Osteocyte (in vitro differentiated cells): ENCODE measurements around the gene TGFB3. TPM values are rescaled to one million over a fixed set of nuclear protein-coding genes. Genes with fewer than 3 reads are reported as not detected.

Source experiments
- DNase-seq: peaks from one replicate; pipeline ENCODE4 v3.0.0; 2021; ENCODE audit warnings: mixed read lengths; ENCODE audit not compliant: unreplicated experiment; ENCODE audit errors: extremely low spot score
- H3K27ac Mint-ChIP-seq: one replicate; pipeline ENCODE4 v1.8.0; 2021; ENCODE audit warnings: mild to moderate bottlenecking, mixed read lengths; ENCODE audit not compliant: unreplicated experiment
- H3K27me3 Mint-ChIP-seq: one replicate; pipeline ENCODE4 v1.8.0; 2021; ENCODE audit warnings: mixed read lengths; ENCODE audit not compliant: unreplicated experiment
- H3K36me3 Mint-ChIP-seq: one replicate; pipeline ENCODE4 v1.8.0; 2021; ENCODE audit warnings: mixed read lengths; ENCODE audit not compliant: unreplicated experiment
- H3K4me1 Mint-ChIP-seq: one replicate; pipeline ENCODE4 v1.8.0; 2021; ENCODE audit warnings: mixed read lengths; ENCODE audit not compliant: unreplicated experiment
- H3K4me3 Mint-ChIP-seq: one replicate; pipeline ENCODE4 v1.8.0; 2021; ENCODE audit warnings: mild to moderate bottlenecking, moderate library complexity, mixed read lengths; ENCODE audit not compliant: unreplicated experiment
- H3K9me3 Mint-ChIP-seq: one replicate; pipeline ENCODE4 v1.8.0; 2021; ENCODE audit warnings: mixed read lengths; ENCODE audit not compliant: unreplicated experiment
- total RNA-seq: library from RNA; stranded (reverse); gene quantifications from 2 replicates; pipeline ENCODE4 v1.2.1, GENCODE V29; 2021
- TF ChIP-seq, protein P1 (sequence below): fragments of 200-600 bp; sonication (generic); IDR thresholded peaks from 2 replicates; pipeline ENCODE4 v1.5.0; 2021; ENCODE audit warnings: antibody characterized with exemption, mild to moderate bottlenecking, moderate library complexity

TGFB3 gene
- total RNA-seq, 1 donor from 2014 or later = 176 TPM

DNA sequence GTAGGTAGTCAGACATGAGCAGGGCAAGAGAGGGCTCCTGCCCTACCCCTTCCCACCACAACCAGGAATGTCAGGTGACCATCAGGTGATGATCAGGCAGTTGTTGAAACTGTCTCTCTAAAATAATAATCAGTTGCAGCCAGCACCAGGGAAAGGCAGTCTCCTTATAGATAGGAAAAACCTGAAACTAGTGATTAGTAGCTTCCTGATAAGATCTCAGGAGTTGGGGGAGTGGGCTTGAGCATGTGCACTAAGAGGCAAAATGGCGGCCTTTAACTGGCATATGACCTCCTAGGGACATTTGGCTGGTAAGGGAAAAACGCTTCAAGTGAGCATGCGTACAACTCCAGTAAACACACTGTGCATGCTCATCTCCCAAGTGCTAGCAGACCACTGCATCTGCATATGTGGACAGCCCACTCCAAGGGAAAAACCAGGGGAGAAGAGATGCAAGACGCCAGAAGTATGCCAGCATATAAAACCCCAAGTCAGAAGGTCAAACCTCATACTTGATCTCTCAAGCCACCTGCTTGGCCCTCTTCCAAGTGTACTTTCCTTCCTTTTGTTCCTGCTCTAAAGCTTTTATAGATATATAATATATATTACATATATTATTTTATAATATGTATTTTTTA, 37.1 kb downstream of the TGFB3 start:
- peaks cover 10% of the 10 kb centered on the region for H3K36me3 Mint-ChIP-seq
- peaks cover 23% of the 10 kb centered on the region for H3K4me1 Mint-ChIP-seq
- H3K27me3 Mint-ChIP-seq = no peaks in the 10 kb centered on the region
- no peak overlapping the region for H3K27ac Mint-ChIP-seq
- TF ChIP-seq, protein P1, sequence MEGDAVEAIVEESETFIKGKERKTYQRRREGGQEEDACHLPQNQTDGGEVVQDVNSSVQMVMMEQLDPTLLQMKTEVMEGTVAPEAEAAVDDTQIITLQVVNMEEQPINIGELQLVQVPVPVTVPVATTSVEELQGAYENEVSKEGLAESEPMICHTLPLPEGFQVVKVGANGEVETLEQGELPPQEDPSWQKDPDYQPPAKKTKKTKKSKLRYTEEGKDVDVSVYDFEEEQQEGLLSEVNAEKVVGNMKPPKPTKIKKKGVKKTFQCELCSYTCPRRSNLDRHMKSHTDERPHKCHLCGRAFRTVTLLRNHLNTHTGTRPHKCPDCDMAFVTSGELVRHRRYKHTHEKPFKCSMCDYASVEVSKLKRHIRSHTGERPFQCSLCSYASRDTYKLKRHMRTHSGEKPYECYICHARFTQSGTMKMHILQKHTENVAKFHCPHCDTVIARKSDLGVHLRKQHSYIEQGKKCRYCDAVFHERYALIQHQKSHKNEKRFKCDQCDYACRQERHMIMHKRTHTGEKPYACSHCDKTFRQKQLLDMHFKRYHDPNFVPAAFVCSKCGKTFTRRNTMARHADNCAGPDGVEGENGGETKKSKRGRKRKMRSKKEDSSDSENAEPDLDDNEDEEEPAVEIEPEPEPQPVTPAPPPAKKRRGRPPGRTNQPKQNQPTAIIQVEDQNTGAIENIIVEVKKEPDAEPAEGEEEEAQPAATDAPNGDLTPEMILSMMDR = no peak
- H3K4me3 Mint-ChIP-seq = no peak overlapping the region
- no peaks in the 10 kb centered on the region for H3K9me3 Mint-ChIP-seq
- no peak for DNase-seq

DNA sequence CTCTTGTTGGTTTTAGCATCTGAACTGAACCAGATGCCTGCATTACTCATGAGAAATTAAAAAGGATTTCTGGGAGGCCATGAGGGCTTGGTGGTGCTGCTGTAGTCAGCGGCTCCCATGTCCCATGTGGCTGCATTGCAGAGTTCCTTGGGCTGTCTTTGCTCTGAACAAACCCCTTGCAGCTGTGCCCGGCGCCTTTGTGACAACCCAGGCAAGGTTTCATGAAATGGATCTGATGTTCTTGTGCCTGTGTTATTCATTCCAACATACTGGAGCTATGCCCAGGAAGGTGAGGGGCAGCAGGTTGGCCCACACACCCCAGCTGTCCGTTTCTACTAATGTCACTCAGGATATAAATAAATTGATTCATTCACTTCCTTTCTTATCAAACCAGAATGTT, 40.8 kb downstream of the TGFB3 start:
- H3K4me1 Mint-ChIP-seq = peaks cover 17% of the 10 kb centered on the region
- peaks cover 10% of the 10 kb centered on the region for H3K36me3 Mint-ChIP-seq
- no peaks in the 10 kb centered on the region for H3K27me3 Mint-ChIP-seq
- H3K4me3 Mint-ChIP-seq = no peak overlapping the region
- peak overlapping the region; percentile 64 for H3K27ac Mint-ChIP-seq
- DNase-seq = no peak
- no peaks in the 10 kb centered on the region for H3K9me3 Mint-ChIP-seq
- TF ChIP-seq, protein P1 = no peak

DNA sequence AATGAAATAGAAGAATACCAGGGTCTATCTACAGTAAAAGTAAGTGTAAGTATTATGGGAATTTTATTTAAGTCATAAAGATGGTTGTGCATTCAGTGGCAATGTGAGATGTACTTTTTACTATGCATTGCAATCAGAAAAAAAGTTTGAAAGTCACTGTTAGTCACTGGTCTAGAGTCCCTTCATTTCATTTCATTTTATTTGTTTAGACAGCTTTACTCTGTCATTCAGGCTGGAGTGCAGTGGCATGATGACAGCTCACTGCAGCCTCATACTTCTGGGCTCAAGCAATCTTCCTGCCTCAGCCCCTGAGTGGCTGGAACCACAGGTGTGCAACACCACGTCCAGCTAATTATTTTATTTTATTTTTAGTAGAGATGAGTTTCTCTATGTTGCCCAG, 42.6 kb downstream of the TGFB3 start:
- no peak overlapping the region for H3K27ac Mint-ChIP-seq
- TF ChIP-seq, protein P1 = no peak
- no peak for DNase-seq
- no peaks in the 10 kb centered on the region for H3K9me3 Mint-ChIP-seq
- no peak overlapping the region for H3K4me3 Mint-ChIP-seq
- peaks cover 9% of the 10 kb centered on the region for H3K36me3 Mint-ChIP-seq
- H3K4me1 Mint-ChIP-seq = peaks cover 8% of the 10 kb centered on the region
- no peaks in the 10 kb centered on the region for H3K27me3 Mint-ChIP-seq

DNA sequence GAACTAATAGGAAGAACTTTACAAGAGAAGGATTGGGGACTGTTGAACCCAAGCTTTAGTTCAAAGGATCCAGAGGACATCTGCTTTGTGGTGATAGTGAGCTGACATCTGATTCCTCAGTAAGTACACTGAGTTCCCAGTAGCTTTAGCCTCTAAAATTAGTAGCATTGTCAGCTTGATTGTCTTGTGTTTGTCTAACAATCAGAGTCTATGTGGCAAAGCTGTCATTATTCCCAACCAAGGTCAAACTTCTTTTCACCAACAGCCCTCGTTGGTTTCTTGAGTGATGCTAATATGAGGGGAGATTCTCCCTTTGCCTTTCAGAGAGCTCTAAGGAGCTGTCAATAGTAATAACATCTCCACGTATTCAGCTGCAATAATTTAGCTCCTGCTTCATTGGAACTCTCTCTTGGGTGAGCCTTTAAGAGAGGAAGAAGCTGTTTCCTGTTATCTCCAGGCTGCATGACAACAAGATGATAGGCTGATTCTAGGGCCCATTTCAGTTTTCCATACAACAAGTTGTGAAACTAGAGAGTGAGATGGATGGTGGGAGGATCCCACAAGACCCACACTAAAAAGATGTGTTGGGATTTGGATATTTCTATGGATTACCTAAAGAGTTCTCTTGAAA, 46.7 kb downstream of the TGFB3 start:
- no peaks in the 10 kb centered on the region for H3K9me3 Mint-ChIP-seq
- H3K27ac Mint-ChIP-seq = no peak overlapping the region
- no peak overlapping the region for H3K4me3 Mint-ChIP-seq
- no peaks in the 10 kb centered on the region for H3K27me3 Mint-ChIP-seq
- TF ChIP-seq, protein P1 = no peak
- DNase-seq = no peak
- peaks cover 5% of the 10 kb centered on the region for H3K36me3 Mint-ChIP-seq
- H3K4me1 Mint-ChIP-seq = peaks cover 4% of the 10 kb centered on the region

DNA sequence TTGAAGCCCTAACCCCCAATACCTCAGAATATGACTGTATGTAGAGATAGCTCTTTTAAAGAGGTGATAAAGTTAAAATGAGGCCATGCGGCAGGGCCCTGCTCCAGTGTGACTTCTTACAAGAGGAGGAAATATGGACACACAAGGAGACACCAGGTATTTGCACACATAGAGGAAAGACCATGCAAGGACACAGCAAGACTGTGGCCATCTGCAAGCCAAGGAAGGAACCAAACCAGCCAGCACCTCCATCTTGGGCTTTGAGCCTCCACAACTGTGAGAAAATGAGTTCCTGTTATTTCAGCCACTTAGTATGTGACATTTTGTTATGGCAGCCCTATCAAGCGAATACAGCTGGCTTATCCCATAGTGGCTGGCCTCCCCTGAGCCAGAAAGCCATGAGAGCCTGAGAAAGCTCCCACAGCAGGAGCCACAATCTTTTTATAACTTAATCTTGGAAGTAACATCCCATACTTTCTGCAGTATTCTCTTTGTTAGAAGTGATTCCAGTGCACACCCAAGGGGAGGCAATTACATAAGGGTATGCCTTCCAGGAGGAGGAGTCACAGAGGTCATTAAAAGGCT, 48.0 kb downstream of the TGFB3 start:
- Mint-ChIP-seq H3K4me1 (peaks cover 3% of the 10 kb centered on the region), H3K36me3 (peaks cover 5% of the 10 kb centered on the region), H3K27me3 (no peaks in the 10 kb centered on the region)

More for the DNA sequence above, 48.0 kb downstream of the TGFB3 start:
- Mint-ChIP-seq H3K9me3 (no peaks in the 10 kb centered on the region), H3K27ac (no peak overlapping the region), H3K4me3 (no peak overlapping the region)
- DNase-seq = no peak
- TF ChIP-seq, protein P1 = no peak
